ENCODE data around the gene LRBA. TPM values are rescaled to one million over a fixed set of nuclear protein-coding genes. Genes with fewer than 3 reads are reported as not detected.
"Not testable (repeated sequence)": the region's sequence is repeated elsewhere in the genome, so short reads cannot be mapped to it uniquely, and the experiment has no call there.

The LRBA gene
- polyA plus RNA-seq, 1 donor: 25.7 TPM

- peak; percentile 89 for DNase-seq
Observed at GRCh38 chr4:151015459-151016347, 619 bp upstream of the LRBA start.

- no peak for DNase-seq
Observed at GRCh38 chr4:151013944-151014343, 1.1 kb downstream of the LRBA start.

- no peak for DNase-seq
Observed at GRCh38 chr4:151013491-151013890, 1.6 kb downstream of the LRBA start.

GRCh38 chr4:151012820-151013219, 2.3 kb downstream of the LRBA start:
- DNase-seq: no peak

- no peak for DNase-seq
Observed at GRCh38 chr4:151012376-151012775, 2.7 kb downstream of the LRBA start.

- DNase-seq: no peak
Observed at GRCh38 chr4:151004222-151004621, 10.9 kb downstream of the LRBA start.

- no peak for DNase-seq
Observed at GRCh38 chr4:151000747-151001429, 14.2 kb downstream of the LRBA start.

GRCh38 chr4:150999086-150999485, 16.0 kb downstream of the LRBA start:
- DNase-seq: no peak

- no peak for DNase-seq
Observed at GRCh38 chr4:150997141-150997540, 17.9 kb downstream of the LRBA start.

- no peak for DNase-seq
Observed at GRCh38 chr4:150994721-150995120, 20.4 kb downstream of the LRBA start.

GRCh38 chr4:150993577-150993976, 21.5 kb downstream of the LRBA start:
- DNase-seq: not testable (repeated sequence)

- DNase-seq: no peak
Observed at GRCh38 chr4:150990993-150991392, 24.1 kb downstream of the LRBA start.

GRCh38 chr4:150990250-150990649, 24.8 kb downstream of the LRBA start:
- DNase-seq: no peak

- DNase-seq: no peak
Observed at GRCh38 chr4:150988238-150988637, 26.8 kb downstream of the LRBA start.

GRCh38 chr4:150987204-150987603, 27.9 kb downstream of the LRBA start:
- no peak for DNase-seq

- DNase-seq: no peak
Observed at GRCh38 chr4:150986085-150986484, 29.0 kb downstream of the LRBA start.

- DNase-seq: no peak
Observed at GRCh38 chr4:150983851-150984250, 31.2 kb downstream of the LRBA start.

- no peak for DNase-seq
Observed at GRCh38 chr4:150982557-150983233, 32.4 kb downstream of the LRBA start.

- no peak for DNase-seq
Observed at GRCh38 chr4:150978738-150979575, 36.1 kb downstream of the LRBA start.

- no peak for DNase-seq
Observed at GRCh38 chr4:150976478-150977118, 38.5 kb downstream of the LRBA start.

GRCh38 chr4:150974750-150975149, 40.3 kb downstream of the LRBA start:
- no peak for DNase-seq

- DNase-seq: no peak
Observed at GRCh38 chr4:150974252-150974640, 40.8 kb downstream of the LRBA start.
